Cortex of kidney (tissue), 1 donor: ENCODE data around the gene FAM227A.

ENCODE experiments used
- DNase-seq: peaks from one replicate; lab custom pipeline; 2025; lab: John Stamatoyannopoulos, UW

Gene FAM227A

DNA sequence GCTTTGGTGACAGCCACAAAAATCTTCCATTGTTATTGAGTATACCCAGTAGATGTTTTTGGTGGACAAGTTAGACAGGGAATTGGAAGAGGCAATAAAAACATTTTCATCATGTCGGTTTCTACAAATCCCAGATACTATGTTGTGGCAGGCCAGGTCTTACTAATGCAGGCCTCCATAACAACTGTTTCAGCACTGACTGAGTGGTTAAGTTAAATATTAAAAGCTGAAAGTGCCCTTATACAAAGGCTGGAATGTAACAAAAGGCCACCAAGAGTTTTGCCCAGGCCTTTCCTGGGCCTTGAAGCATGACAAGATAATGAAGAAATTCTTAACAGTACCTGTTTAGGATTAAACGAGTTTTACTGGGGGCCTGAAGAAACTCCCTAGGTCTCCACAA lies 115.5 kb downstream of the FAM227A start:
- no peak for DNase-seq

DNA sequence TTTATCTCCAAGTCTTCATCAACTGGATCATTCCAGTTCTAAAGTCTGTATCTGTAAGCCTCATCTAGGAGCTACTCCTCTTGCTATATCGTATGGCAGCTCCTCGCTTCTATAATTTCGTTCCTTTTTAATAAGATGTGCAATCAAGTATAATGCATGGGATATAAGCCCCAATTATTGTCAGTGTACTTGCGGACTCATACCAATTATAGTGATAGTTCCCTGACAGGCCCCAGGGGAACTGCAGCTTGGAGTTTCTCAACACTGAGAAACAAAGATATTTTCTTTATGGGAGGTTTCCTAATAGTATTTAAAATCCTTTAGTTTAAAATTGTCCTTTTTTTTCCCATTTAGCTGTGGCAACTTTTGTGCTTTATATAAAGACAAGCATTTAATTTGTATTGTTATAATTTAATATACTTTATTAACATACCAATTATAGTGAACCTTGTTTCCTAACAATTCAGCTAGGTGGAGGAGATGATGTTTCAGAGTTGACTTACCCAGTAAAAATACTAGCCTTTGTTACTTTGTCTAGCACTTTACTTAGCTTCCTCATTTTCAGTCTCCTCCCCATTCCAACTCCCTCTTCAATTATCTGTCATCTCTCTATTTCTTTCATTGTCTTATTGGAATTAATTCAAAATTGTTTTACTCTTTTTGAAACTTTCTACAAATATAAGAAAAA lies 124.8 kb downstream of the FAM227A start:
- no peak for DNase-seq
